ENCODE results near the gene CPNE4. TPM values are rescaled to one million over a fixed set of nuclear protein-coding genes. Genes with fewer than 3 reads are reported as not detected.
"Not testable (repeated sequence)": the region's sequence is repeated elsewhere in the genome, so short reads cannot be mapped to it uniquely, and the experiment has no call there.

The CPNE4 gene
- total RNA-seq, 2 donors from 2014 or later, result 0.17 to 0.65 TPM

DNA sequence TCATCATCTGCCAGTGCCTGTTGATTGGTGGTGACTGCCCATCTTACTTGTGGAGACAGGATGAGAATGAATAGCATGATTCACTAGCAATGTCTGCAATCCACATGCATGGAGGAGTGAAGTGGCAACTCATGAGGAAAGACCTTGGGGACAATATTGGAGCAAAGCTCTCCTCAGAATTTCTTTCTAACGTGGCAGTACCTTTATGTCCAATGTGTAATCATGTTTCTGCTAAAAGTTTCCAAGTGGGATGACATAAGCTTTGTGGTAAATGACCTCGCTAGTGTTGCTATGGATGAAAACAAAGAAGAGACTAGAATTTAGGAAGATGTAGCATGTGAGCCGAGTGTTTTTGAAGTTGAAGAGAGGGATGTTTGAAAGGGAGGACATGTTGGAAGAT, 117.8 kb downstream of the CPNE4 start:
- Mint-ChIP-seq H3K9me3 (no peaks in the 10 kb centered on the region), H3K36me3 (ENCODE audit: insufficient read depth in 2 of 2) (no peaks in the 10 kb centered on the region), H3K4me3 (no peak overlapping the region), H3K27me3 (ENCODE audit: low read depth) (no peaks in the 10 kb centered on the region), H3K4me1 (ENCODE audit: low read depth) (no peaks in the 10 kb centered on the region), H3K27ac (no peak overlapping the region)
- DNase-seq, result no peak
- no peak for ATAC-seq (replicated peaks in 1 of 2)

DNA sequence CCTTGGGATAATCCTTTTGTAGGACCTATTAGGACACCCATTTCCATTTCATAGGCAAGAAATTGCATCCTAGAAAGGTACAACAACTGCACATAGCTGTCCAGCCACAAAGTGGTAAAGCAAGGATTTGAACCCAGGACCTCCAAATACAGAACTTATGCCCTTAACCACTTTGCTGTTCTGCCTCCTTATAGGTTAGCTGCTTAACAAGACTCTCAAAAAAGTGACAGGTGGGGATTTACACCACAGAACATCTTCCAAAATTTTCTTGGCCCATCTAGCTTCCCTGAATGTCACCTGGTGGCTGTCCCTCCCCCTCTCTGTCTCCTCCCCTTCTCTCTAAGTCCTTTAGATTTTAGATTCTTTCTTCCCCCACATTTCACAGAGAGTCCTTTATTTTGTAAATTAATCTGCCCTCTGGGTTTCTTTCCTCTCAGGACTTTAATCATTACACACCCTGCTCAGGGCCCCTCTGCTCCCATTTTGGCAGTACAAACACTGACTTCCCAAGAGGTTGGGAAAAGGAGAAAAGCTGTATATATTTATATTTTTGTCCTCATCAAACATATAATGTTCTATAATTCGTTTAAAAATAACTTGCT, 120.6 kb downstream of the CPNE4 start:
- no peaks in the 10 kb centered on the region for H3K27me3 Mint-ChIP-seq (ENCODE audit: low read depth)
- no peaks in the 10 kb centered on the region for H3K36me3 Mint-ChIP-seq (ENCODE audit: insufficient read depth in 2 of 2)
- H3K9me3 Mint-ChIP-seq, result no peaks in the 10 kb centered on the region
- DNase-seq, result no peak
- H3K4me1 Mint-ChIP-seq (ENCODE audit: low read depth), result no peaks in the 10 kb centered on the region
- H3K4me3 Mint-ChIP-seq, result no peak overlapping the region
- ATAC-seq (replicated peaks in 1 of 2), result no peak
- H3K27ac Mint-ChIP-seq, result no peak overlapping the region

DNA sequence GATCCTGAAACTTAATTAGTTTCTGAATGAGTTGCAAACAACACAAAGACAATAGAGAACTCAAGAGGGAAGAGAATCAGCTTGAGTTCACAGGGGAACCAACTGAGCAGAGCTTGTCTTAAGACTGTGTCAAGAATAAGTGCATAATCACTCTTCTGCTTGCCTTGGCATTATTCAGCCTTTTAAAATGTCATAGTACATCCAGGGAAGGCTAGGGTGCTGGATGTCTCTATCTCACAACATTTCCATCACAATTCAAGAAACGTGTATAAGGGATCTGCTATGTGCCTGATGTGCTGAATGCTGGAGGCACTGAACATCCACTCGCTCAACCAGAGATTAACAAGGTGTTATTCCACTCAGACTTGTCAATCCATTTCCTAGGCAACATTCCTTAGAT, 122.6 kb downstream of the CPNE4 start:
- H3K36me3 Mint-ChIP-seq (ENCODE audit: insufficient read depth in 2 of 2), result no peaks in the 10 kb centered on the region
- no peaks in the 10 kb centered on the region for H3K27me3 Mint-ChIP-seq (ENCODE audit: low read depth)
- no peak for DNase-seq
- H3K9me3 Mint-ChIP-seq, result peaks cover 0 to 1% of the 10 kb centered on the region in 2 donors
- no peak overlapping the region for H3K27ac Mint-ChIP-seq
- no peaks in the 10 kb centered on the region for H3K4me1 Mint-ChIP-seq (ENCODE audit: low read depth)
- no peak overlapping the region for H3K4me3 Mint-ChIP-seq
- no peak for ATAC-seq (replicated peaks in 1 of 2)

DNA sequence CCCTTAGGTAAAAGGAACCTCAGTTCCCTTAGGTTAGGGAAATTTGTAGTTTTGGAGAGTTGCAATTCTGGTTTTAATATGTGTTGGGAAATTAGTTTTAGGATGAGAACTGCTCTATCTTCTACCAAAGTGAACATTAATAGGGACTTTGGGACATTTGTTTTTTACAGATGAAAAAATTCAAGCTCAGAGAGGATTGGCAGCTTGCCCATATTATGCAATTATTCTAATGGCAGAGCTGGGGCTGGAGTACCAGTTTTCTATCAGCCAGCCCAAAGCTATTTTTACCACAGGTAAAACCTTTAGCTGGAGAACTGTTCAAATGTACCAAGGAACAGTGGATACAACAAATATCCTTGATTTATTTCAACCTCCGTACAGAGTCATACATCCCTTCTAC, 127.0 kb downstream of the CPNE4 start:
- Mint-ChIP-seq H3K36me3 (ENCODE audit: insufficient read depth in 2 of 2) (no peaks in the 10 kb centered on the region), H3K4me3 (no peak overlapping the region), H3K4me1 (ENCODE audit: low read depth) (no peaks in the 10 kb centered on the region), H3K9me3 (peaks cover 0 to 2% of the 10 kb centered on the region in 2 donors), H3K27me3 (ENCODE audit: low read depth) (no peaks in the 10 kb centered on the region), H3K27ac (no peak overlapping the region)
- ATAC-seq (replicated peaks in 1 of 2), result no peak
- no peak for DNase-seq

DNA sequence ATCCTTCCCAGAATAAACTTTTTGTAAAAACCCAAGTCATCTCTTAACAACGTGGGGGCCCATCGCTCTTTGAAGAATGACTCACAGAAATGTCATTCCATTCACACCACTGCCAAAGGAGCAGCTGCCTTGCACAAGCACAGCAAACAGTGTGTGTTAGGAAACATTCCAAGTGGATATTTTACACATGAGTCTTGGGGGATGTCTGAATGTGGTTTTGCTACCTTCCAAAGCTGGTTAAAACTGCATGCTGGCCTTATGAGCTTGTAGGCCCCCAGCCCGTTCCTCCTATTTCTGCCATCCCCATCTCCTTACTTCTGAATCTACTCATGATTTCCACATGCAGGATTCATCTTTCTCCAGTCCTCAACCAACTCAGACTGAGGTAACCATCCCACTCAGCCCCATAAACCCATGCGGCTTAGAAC, 130.8 kb downstream of the CPNE4 start:
- H3K36me3 Mint-ChIP-seq (ENCODE audit: insufficient read depth in 2 of 2), result no peaks in the 10 kb centered on the region
- no peak overlapping the region for H3K4me3 Mint-ChIP-seq
- H3K4me1 Mint-ChIP-seq (ENCODE audit: low read depth), result no peaks in the 10 kb centered on the region
- H3K9me3 Mint-ChIP-seq, result peaks cover 0 to 2% of the 10 kb centered on the region in 2 donors
- no peaks in the 10 kb centered on the region for H3K27me3 Mint-ChIP-seq (ENCODE audit: low read depth)
- H3K27ac Mint-ChIP-seq, result no peak overlapping the region
- no peak for DNase-seq
- no peak for ATAC-seq (replicated peaks in 1 of 2)

DNA sequence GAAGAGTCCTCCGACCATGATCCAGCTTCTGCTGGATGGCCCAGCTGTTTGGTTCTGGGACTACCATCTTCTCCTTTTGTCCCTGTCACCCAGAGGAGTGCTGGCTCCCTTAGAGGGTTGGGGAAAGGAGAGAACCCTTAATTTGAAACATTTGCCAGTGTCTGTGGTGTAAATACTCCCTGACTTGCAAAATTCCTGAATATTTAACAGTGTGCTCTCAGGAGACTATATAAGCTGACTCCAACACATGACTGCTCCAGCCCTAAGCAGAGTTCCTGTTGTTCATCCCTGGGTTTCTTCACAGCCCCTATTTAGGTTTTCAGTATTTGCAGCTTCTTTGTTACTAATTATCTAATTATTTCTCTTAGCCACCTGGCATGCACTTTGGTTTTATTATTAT, 133.1 kb downstream of the CPNE4 start:
- H3K27ac Mint-ChIP-seq, result no peak overlapping the region

DNA sequence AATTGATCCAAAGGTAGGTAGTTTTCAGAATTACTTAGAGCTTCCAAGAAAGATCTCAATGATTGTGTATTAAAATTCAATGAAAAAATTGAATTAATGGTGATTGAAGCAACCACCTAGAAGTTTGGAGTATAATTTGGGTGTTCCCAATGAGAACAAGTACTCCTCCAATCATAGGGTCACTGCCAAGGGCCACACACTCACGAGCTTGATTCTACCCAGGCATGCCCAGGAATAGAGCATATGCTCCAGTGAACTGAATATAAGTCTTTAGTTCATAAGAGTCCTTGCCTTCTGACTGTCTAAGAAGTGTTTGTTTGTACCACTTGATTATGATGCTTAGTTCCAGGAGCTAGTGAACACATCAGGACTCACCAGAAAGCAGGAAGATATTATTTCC, 133.9 kb downstream of the CPNE4 start:
- ATAC-seq (replicated peaks in 1 of 2) (no peak), DNase-seq (no peak)
- Mint-ChIP-seq H3K27me3 (ENCODE audit: low read depth) (no peaks in the 10 kb centered on the region), H3K4me3 (no peak overlapping the region), H3K9me3 (no peaks in the 10 kb centered on the region), H3K27ac (no peak overlapping the region), H3K36me3 (ENCODE audit: insufficient read depth in 2 of 2) (no peaks in the 10 kb centered on the region), H3K4me1 (ENCODE audit: low read depth) (no peaks in the 10 kb centered on the region)

More for the DNA sequence above, 133.1 kb downstream of the CPNE4 start:
- Mint-ChIP-seq H3K36me3 (ENCODE audit: insufficient read depth in 2 of 2) (no peaks in the 10 kb centered on the region), H3K9me3 (no peaks in the 10 kb centered on the region), H3K4me1 (ENCODE audit: low read depth) (no peaks in the 10 kb centered on the region), H3K27me3 (ENCODE audit: low read depth) (no peaks in the 10 kb centered on the region), H3K4me3 (no peak overlapping the region)
- DNase-seq, result no peak
- ATAC-seq (replicated peaks in 1 of 2), result no peak

DNA sequence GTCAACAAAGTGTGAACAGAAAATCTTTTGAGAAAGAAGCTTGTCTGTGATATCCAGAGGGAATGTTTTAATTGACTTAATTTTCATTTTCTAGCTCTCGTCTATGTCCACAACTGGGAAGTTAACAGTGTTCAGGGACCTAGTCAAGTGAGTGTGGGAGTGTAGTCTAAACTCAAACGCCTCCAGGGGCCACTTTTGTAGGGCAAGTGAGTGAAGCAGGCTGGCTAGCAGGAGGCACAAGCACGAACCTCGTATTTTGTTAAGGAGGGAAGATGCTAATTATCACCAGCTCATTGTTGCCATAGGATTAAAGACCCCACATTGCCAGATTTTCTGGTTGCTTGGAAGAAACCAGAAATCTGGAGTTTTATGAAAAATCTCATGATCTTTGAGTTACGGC, 135.8 kb downstream of the CPNE4 start:
- no peaks in the 10 kb centered on the region for H3K4me1 Mint-ChIP-seq (ENCODE audit: low read depth)
- no peak overlapping the region for H3K27ac Mint-ChIP-seq
- H3K27me3 Mint-ChIP-seq (ENCODE audit: low read depth), result no peaks in the 10 kb centered on the region
- H3K4me3 Mint-ChIP-seq, result no peak overlapping the region
- H3K36me3 Mint-ChIP-seq (ENCODE audit: insufficient read depth in 2 of 2), result no peaks in the 10 kb centered on the region
- no peak for DNase-seq
- no peak for ATAC-seq (replicated peaks in 1 of 2)
- H3K9me3 Mint-ChIP-seq, result no peaks in the 10 kb centered on the region

DNA sequence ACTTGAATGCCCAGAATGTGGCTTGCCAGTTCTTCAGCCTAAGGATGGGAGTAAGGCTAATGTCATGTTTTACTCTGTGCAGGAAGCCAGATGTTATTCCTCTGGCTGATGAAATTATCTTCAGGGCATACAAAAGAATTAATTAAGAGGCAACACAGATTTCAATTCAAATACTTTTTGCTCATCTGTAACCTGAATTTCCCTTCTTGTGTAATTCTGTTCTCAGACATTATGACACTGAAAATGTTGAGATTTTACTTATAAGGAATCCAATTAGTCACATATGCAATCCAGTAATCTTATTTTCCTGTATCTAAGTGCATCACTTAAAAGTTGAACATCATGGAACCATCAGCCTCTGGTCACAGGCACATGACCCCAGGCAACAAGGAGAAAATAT, 136.5 kb downstream of the CPNE4 start:
- Mint-ChIP-seq H3K27me3 (ENCODE audit: low read depth) (no peaks in the 10 kb centered on the region), H3K4me3 (no peak overlapping the region), H3K27ac (no peak overlapping the region), H3K4me1 (ENCODE audit: low read depth) (no peaks in the 10 kb centered on the region), H3K9me3 (no peaks in the 10 kb centered on the region), H3K36me3 (ENCODE audit: insufficient read depth in 2 of 2) (no peaks in the 10 kb centered on the region)
- DNase-seq (no peak), ATAC-seq (replicated peaks in 1 of 2) (no peak)

DNA sequence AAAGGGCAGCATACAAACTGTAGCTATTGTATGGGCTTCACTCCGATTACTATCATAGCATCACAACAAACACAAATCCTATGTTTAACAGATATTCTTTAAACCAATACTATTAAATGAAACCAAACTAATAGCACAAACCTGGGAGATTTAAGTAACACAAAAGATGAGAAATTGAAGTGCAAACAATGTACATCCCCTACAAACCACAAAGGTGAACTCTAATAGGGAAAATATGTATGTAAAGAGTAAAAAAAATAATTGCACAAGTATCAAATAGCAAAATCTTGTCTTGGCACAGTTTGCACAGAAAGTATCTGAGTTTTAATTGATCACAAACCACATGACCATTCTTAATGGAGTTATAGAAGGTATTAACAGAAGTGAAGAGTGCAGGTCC, 138.5 kb downstream of the CPNE4 start:
- DNase-seq (no peak), ATAC-seq (replicated peaks in 1 of 2) (no peak)
- Mint-ChIP-seq H3K4me1 (ENCODE audit: low read depth) (no peaks in the 10 kb centered on the region), H3K27ac (no peak overlapping the region), H3K36me3 (ENCODE audit: insufficient read depth in 2 of 2) (no peaks in the 10 kb centered on the region), H3K27me3 (ENCODE audit: low read depth) (no peaks in the 10 kb centered on the region), H3K4me3 (no peak overlapping the region), H3K9me3 (no peaks in the 10 kb centered on the region)

DNA sequence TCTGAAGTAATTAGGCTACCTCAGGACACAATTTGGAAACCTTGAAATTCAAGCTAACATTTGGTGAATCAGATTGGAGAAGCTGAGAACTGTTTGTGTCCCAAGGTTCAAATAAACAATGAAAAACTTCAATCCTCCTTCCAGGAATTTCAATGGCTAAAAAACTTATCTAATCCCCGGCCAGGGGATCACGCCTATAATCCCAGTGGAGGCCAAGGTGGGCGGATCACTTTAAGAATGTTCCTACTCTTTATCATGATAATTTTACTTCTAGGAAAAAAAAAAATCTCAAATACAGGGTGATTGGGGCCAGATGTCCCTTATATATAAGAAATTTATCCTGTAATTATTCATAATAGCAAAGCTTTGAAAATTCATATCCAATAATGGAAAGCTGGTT, 139.0 kb downstream of the CPNE4 start:
- no peak overlapping the region for H3K4me3 Mint-ChIP-seq
- H3K9me3 Mint-ChIP-seq, result no peaks in the 10 kb centered on the region
- no peak for DNase-seq
- no peaks in the 10 kb centered on the region for H3K36me3 Mint-ChIP-seq (ENCODE audit: insufficient read depth in 2 of 2)
- H3K27me3 Mint-ChIP-seq (ENCODE audit: low read depth), result no peaks in the 10 kb centered on the region
- no peak overlapping the region for H3K27ac Mint-ChIP-seq
- no peak for ATAC-seq (replicated peaks in 1 of 2)
- no peaks in the 10 kb centered on the region for H3K4me1 Mint-ChIP-seq (ENCODE audit: low read depth)

DNA sequence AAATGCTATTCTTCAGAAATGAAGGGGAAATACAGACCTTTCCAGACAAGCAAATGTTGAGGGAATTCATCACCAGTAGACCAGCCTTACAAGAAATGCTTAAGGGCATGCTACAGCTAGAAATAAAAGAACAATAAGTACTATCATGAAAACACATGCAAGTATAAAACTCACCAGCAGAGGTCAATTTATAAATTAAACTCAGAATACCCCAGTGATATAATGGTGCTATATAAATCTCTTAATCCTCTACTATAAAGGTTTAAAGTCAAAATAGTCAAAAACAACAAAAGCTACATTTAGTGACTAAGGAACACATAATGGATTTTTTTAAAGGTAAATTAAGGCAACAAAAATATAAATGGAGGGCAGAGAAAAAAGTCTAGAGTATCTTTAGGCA, 142.5 kb downstream of the CPNE4 start:
- Mint-ChIP-seq H3K27me3 (ENCODE audit: low read depth) (no peaks in the 10 kb centered on the region), H3K4me1 (ENCODE audit: low read depth) (no peaks in the 10 kb centered on the region), H3K4me3 (no peak overlapping the region), H3K27ac (no peak overlapping the region), H3K9me3 (no peaks in the 10 kb centered on the region), H3K36me3 (ENCODE audit: insufficient read depth in 2 of 2) (no peaks in the 10 kb centered on the region)
- DNase-seq (no peak), ATAC-seq (replicated peaks in 1 of 2) (no peak)

DNA sequence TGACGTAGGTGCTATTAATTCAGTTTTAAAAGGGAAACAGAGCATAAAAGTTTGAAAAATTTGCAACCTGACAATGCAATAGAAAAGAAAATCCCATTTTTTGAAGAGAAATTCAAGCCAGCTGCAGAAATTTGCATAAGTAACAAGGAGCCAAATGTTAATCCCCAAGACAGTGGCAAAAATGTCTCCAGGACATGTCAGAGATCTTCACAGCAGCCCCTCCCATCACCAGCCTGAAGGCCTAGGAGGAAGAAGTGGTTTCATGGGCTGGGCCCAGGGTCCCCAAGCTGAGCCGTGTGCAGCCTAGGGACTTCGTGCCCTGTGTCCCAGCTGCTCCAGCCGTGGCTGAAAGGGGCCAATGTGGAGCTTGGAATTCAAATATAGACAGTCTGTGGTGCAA, 148.9 kb downstream of the CPNE4 start:
- not testable (repeated sequence) for DNase-seq; H3K9me3 Mint-ChIP-seq; H3K36me3 Mint-ChIP-seq (ENCODE audit: insufficient read depth in 2 of 2); ATAC-seq (replicated peaks in 1 of 2); H3K4me1 Mint-ChIP-seq (ENCODE audit: low read depth); H3K27ac Mint-ChIP-seq; H3K27me3 Mint-ChIP-seq (ENCODE audit: low read depth); H3K4me3 Mint-ChIP-seq

DNA sequence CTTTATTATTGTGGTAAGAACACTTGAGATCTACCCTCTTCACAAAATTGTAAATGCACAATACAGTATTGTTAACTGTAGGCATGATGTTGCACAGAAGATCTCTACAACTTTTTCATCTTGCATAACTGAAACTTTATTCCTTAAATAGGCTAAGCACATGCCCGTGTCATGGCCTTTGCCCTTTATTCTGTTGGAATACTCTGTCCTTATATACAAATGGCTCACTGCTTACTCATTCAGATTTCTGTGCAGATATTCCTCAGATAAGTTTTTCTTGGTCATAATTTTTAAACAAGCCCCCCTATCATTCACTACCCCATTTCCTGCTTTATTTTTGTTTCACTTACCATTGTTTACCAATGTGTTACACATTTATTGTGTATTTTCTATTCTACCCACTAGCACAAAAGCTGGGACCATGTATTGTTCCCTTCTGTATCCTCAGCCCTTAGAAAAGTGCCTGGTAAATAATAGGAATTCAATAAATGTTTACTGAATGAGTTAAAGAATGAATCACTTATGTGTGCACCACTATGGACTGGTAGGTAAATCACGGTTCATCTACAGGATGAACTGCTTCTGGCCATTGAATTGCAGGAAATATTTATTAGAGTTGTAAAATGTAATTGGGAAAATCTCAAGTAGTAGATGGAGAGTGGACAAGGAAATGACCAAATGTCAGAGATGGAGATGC, 151.0 kb downstream of the CPNE4 start:
- ATAC-seq (replicated peaks in 1 of 2) (no peak), DNase-seq (no peak)
- Mint-ChIP-seq H3K27me3 (ENCODE audit: low read depth) (no peaks in the 10 kb centered on the region), H3K4me3 (no peak overlapping the region), H3K4me1 (ENCODE audit: low read depth) (no peaks in the 10 kb centered on the region), H3K27ac (no peak overlapping the region), H3K36me3 (ENCODE audit: insufficient read depth in 2 of 2) (no peaks in the 10 kb centered on the region), H3K9me3 (no peaks in the 10 kb centered on the region)
